ENCODE results near the gene LGR4.
A peak's percentile ranks its signal among the peaks of the same experiment; 100 is the strongest.

The LGR4 gene

GRCh38 chr11:27466363-27466762, 6.2 kb downstream of the LGR4 start:
- TF ChIP-seq CTCF (IDR thresholded peaks at IDR 0.05; ENCODE audit: insufficient read depth, low read depth, low read length, missing control alignments) = no peak
- H3K4me3 ChIP-seq (ENCODE audit: low read length) = peak overlapping the region; percentile 7
- DNase-seq (ENCODE audit: low read depth) = peak; percentile 70

- DNase-seq (ENCODE audit: low read depth) = no peak
Measured at GRCh38 chr11:27465629-27466028, 7.0 kb downstream of the LGR4 start.

GRCh38 chr11:27464909-27465308, 7.7 kb downstream of the LGR4 start:
- DNase-seq (ENCODE audit: low read depth) = peak; percentile 22
- no peak for TF ChIP-seq CTCF (IDR thresholded peaks at IDR 0.05; ENCODE audit: insufficient read depth, low read depth, low read length, missing control alignments)
- no peak overlapping the region for H3K4me3 ChIP-seq (ENCODE audit: low read length)

More at GRCh38 chr11:27465629-27466028, 7.0 kb downstream of the LGR4 start:
- no peak overlapping the region for H3K4me3 ChIP-seq (ENCODE audit: low read length)
- TF ChIP-seq CTCF (IDR thresholded peaks at IDR 0.05; ENCODE audit: insufficient read depth, low read depth, low read length, missing control alignments) = no peak

GRCh38 chr11:27464289-27464696, 8.3 kb downstream of the LGR4 start:
- DNase-seq (ENCODE audit: low read depth) = peak; percentile 86
- no peak overlapping the region for H3K4me3 ChIP-seq (ENCODE audit: low read length)
- no peak for TF ChIP-seq CTCF (IDR thresholded peaks at IDR 0.05; ENCODE audit: insufficient read depth, low read depth, low read length, missing control alignments)

GRCh38 chr11:27462543-27462942, 10.0 kb downstream of the LGR4 start:
- DNase-seq (ENCODE audit: low read depth) = peak; percentile 75
- H3K4me3 ChIP-seq (ENCODE audit: low read length) = no peak overlapping the region
- TF ChIP-seq CTCF (IDR thresholded peaks at IDR 0.05; ENCODE audit: insufficient read depth, low read depth, low read length, missing control alignments) = no peak

- no peak for TF ChIP-seq CTCF (IDR thresholded peaks at IDR 0.05; ENCODE audit: insufficient read depth, low read depth, low read length, missing control alignments)
- no peak overlapping the region for H3K4me3 ChIP-seq (ENCODE audit: low read length)
- no peak for DNase-seq (ENCODE audit: low read depth)
Measured at GRCh38 chr11:27460158-27460978, 12.2 kb downstream of the LGR4 start.

- TF ChIP-seq CTCF (IDR thresholded peaks at IDR 0.05; ENCODE audit: insufficient read depth, low read depth, low read length, missing control alignments) = no peak
- no peak overlapping the region for H3K4me3 ChIP-seq (ENCODE audit: low read length)
- no peak for DNase-seq (ENCODE audit: low read depth)
Measured at GRCh38 chr11:27459191-27459590, 13.4 kb downstream of the LGR4 start.

All from epithelial cell of esophagus (primary cell).